Left ventricle myocardium superior (tissue), 1 donor: Measurements from ENCODE around the gene COLEC11. TPM values are rescaled to one million over a fixed set of nuclear protein-coding genes. Genes with fewer than 3 reads are reported as not detected.
"Not testable (repeated sequence)": the region's sequence is repeated elsewhere in the genome, so short reads cannot be mapped to it uniquely, and the experiment has no call there.

Experiments
- ATAC-seq: fragments of 200-7000 bp; cut with Tn5 transposase; one replicate; pipeline ENCODE4 v1.9.1; 2020; ENCODE audit warnings: mild to moderate bottlenecking, moderate library complexity
- DNase-seq: peaks from one replicate; pipeline ENCODE4 v3.0.0-alpha.2; 2020
- intact Hi-C: fragments of 100-400 bp; cut with micrococcal nuclease; formaldehyde crosslinking; loops from one replicate; pipeline ENCODE4 v1.11.0; 2022
- total RNA-seq: library from RNA; stranded (reverse); fragmentation: NEBNext Ultra II Directional; extraction: Animal tissue kit (Norgen Biotek cat#: 25700); gene quantifications from one replicate; pipeline ENCODE4 v1.2.1, GENCODE V29; 2021
- donor health status: DM: no; HTN: yes; CAD: no; lungs with severe emphysema.

The COLEC11 gene
- total RNA-seq, 1 donor from 2014 or later = 2.1 TPM

DNA sequence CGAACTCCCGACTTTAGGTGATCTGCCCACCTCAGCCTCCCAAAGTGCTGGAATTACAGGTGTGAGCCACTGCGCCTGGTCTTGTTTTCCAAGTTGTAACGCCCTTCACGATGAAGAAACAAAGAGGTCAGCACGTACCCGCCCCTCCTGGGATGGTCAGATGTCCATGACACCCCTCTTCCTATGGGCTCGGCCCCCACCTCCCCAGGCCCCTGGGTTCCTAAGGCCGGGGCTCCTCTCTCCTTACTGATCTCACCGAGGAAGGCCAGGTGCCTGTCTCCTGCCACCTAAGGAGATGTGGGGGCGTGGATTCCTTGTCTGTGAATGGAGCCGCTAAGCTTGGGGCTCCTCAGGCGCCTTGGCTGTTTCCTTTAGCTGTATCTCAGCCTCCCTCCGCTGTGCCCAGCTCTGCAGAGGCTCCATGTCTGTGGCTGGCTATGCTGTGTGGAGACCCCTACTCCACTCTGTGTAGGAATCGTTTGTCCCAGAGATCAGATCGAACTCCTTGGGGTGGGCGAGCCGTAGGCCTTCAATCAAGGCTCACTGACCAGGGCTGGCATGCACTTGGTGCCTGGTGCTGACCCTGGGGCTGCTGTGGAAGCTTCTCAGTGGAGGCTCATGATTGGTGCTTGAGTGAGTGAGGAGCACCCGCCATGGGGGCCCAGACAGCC, 8.8 kb downstream of the COLEC11 start:
- DNase-seq = no peak
- intact Hi-C loops = no loop called here
- ATAC-seq = no peak

DNA sequence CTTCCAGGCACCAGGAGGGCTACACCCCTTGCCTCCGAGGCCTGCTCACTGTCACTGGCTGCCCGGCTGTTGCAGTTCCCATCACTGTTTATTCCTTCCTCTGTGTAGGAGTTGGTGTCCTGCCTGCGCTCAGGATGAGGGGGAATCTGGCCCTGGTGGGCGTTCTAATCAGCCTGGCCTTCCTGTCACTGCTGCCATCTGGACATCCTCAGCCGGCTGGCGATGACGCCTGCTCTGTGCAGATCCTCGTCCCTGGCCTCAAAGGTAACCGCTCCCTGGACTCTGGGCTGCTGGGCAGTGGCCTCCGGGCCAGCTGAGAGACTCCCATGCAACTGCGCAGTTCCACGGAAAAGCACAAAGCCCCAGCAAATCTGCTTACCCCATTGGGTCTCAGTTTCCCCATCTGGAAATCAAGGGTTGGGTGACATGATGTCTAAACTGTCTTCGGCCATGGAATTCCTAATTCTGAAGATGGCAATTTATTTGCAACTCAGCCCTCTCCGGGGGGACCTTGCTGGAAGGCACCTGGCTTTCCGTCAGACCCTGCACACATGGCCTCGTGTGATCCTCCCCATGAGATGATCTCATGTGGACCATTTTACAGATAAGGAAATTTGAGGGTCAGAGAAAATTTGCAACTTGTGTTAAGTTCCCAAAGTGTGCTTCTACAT, 9.4 kb downstream of the COLEC11 start:
- DNase-seq (no peak), ATAC-seq (no peak)
- intact Hi-C loops = no loop called here

DNA sequence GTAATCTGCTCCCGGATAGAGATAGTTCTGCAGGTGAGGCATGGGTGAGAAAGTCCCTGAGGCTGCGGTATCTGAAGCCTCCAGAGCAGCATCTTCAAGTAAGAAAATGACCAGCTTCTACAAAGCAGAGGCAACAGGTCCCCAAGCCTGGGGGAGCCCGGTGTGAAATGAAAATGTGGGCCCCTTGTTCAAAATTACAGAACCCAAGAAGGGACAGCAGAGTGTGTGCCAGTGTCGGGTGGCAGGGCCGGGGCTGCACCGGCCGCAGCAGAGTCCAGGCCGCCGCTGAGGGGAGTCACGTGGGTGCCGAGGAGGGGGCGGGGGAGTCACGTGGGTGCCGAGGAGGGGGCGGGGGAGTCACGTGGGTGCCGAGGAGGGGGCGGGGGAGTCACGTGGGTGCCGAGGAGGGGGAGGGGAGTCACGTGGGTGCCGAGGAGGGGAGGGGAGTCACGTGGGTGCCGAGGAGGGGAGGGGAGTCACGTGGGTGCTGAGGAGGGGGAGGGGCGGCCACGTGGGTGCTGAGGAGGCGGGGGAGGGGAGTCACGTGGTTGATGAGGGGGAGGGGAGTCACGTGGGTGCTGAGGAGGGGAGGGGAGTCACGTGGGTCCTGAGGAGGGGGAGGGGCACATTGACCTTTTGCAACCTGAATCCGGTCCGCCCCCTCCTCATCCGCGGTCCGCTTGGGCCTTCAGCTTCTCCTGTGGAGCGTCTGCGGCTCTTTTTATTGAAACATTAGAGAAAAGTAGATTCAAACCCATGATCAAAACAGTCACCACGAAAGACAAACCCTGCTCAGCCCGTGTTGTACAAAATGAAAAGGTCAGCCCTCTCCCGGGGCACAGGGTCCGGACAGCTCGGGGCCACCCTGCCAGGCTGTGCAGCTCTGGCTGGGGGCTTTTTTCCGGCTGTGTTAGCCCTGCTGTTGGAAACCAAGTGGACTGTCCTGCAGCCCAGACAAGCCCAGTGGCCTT, 10.4 kb downstream of the COLEC11 start:
- ATAC-seq = no peak
- no peak for DNase-seq
- intact Hi-C loops = no loop called here

DNA sequence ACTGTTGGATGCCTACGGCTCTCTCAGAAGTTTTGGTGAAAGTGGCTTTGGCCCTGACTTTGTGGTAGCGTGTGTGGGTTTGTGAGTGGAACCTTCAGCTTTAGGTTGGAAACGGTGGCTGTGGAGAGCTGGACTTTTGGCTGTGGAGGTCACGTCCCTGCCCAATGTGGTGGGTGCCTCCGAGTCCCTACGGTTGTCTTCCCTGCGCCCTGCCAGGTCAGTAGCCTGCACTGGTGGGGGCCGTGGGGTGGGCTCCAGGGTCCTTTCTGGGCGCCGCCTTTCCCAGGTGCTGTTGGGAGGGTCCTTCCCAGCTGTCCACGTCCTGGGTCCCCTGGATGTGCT, 11.1 kb downstream of the COLEC11 start:
- DNase-seq = no peak
- intact Hi-C loops = no loop called here
- ATAC-seq = no peak

DNA sequence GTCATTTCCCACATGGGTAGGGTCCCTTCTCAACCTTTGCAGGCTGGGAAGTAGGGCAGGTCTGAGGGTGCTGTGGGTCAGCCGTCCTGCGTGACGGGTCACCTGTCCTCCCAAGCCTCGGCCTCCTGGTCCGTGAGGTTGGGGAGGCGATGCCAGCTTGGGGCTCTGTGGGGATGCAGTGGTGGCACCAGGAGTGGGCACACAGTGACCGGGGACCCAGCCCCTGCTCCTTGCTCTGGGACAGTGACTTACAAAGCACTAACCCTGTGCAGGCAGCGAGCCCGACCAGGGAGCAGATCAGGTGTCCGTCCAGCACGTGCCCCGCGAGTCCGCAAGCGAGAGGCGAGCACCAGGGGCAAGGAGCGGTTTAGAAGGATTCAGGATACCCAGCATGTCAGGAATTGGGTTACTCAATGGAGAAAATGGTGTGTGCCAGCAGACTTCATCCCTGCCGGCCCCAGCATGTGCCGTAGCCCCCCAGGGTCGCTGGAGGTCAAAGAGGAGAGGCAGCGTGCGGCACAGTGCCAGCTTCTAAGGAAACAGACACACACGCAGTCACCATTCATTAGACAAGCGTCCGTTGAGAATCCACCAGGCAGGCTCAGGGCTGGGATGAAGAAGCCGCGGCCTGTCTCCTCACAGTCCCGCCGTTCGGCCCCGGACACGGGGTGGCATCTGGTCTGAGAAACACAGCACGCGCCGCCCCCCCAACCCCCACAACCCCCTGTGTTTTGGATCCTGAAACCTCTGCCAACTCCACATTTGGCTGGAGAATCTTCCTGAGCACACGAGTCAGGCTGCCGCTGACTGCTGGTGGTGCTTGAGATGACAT, 11.7 kb downstream of the COLEC11 start:
- no peak for ATAC-seq
- intact Hi-C loops = no loop called here
- DNase-seq = no peak

DNA sequence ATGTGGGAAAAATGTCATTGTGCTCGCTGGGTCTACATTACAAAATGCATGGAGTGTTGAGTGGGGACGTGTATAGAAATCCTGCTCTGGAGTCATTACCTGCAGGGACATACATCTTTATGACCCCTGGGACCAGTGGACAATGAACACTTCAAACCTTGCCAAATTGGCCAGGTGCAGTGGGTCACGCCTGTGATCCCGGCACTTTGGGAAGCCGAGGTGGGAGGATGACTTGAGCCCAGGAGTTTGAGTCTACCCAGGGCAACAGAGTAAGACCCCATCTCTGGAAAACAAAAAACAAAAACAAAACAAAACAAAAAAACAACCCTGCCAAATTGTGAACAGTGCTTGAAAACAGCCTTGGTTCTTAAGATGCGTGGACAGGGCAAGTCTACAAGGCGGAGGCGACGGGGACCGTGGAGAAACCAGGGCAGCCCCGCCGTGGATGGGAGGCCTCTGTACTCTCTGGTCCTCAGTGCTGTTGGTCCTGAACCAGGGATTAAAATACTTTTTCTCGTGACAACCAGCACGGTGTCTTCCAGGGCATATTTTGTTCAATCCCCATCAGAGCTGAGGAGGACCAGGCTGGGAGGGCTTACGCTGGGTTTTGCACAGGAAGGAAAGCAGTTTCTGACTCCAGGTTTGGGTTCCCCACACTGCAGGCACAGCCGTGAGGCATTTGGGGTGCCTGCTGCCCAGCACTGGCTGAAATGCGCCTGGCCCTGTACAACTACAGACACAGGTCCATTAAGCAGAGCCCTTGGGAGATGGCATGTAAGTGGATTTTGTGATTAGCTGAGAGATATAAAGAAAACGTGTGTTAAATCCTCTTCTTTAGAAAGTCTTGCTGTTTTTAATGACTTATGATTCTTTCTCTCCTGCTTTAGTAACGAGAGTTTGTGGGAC, 13.7 kb downstream of the COLEC11 start:
- intact Hi-C loops = no loop called here
- DNase-seq = no peak
- ATAC-seq = no peak

DNA sequence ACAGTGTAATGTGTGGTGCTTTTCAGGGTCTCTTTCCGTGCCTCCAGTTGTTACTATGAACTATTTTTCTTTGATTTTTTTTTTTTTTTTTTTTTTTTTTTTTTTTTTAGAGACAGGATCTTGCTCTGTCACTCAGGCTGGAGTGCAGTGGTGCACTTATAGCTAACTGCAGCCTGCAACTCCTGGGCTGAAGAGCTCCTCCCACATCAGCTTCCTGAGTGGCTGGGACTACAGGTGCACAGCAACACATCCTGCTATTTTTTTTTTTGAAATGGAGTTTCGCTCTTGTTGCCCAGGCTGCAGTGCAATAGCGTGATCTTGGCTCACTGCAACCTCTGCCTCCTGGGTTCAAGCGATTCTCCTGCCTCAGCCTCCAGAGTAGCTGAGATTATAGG, 14.4 kb downstream of the COLEC11 start:
- intact Hi-C loops, DNase-seq, ATAC-seq: not testable (repeated sequence)

DNA sequence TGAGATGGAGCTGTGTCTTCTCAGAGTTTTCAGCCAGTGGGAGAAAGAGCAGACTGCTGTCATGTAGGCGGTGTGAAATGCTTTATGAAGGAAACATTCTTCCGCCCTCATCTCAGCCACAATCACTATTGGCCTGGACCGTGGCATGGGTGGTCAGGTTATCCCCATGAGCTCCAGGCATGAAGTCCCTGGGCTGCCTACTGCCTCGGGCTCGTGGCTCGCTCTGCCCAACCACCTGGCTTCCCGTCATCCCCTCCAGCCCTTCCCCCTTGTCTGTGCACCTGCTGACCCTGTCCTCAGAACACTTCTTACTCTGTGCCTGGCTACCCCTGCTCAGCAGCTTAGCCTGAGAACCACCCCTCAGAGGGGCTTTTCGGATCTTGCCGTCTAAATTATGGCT, 15.5 kb downstream of the COLEC11 start:
- DNase-seq (no peak), ATAC-seq (no peak)
- intact Hi-C loops = no loop called here

DNA sequence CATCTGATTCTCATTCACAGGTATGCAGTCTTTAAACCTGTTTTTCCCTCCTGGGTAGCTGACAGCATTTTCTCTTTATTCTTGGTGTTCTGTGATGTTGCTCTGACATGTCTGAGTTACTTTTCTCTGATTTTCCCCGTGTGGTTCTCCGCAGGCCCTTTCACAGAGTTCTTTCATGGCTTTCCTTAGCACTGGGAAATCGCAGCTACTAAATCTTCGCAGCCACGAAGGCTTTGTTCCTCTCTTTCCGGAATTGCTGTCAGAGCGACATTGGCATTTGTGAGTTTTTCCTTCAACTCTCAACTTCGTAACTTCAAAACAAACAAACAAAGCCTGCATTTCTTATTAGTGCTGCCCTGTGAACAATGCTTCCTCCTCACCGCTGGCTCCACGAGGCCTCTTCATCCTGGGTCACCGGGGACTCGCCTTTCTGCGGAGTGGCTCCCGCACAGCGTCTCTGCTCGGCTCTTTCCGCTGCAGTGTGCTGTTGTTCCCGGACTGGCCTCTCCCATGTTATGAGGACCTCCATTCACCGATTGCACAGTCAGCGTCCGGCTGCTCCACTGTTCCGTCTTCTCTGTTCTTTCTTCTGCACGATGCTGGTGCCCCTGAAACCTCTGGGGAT, 16.1 kb downstream of the COLEC11 start:
- ATAC-seq (no peak), DNase-seq (no peak)
- intact Hi-C loops = no loop called here

DNA sequence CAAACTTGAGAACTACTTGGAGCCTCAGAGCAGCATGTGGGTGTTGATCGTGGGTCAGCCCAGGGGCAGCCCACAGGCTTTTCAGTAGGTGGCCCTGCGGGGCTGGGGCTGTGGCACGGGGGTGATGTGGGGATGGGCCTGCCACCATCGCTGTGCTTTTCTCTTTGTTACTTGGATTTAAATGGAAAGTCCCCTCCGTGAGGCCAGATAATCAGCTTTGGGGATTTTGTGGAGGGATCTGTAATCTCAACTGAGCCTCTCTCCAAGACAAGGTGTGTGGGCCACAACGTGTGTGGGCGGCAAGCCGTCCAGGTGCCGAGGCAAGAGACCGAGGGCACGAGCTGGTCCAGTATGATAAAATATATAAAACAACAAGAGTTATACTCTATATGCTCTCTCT, 16.7 kb downstream of the COLEC11 start:
- DNase-seq = no peak
- intact Hi-C loops = no loop called here
- no peak for ATAC-seq

DNA sequence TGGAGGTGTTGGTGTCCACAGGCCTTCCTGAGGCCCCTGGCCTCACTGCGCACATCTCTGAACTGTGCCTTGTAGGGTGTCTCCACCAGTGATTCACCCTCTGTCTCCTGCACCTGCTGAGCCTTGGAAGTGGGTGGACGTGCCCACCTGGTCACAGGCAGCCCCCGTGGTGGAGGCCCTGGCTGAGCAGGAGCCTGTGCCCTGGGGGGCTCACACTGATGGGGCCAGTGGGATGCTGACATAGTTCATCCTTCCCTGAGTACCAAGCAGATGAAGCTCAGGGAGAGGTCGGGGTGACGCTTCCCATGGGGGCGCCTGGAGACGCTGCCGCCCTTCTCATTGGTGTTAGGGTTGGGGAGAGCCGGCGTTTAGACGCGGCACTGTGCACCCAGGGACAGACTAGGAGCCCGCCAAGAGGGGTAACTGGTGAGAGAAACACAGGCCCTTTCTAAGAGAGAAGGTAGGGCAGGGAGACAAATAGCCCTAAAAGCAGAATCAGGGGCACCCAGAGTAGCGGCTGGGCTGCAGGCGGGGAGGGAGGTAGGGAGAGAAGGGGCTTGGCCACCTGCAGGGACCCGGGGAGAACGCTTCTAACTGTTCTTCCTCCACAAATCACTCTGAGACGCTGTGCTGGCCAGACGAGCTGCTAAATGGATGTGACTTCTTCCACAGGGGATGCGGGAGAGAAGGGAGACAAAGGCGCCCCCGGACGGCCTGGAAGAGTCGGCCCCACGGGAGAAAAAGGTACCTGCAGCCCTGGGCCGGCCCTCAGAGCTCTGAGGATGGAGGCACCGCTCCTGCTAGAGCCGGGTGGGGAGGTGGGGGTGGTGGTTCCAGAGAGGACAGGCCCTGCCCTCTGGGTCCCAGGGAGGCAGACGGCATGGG, 18.0 kb downstream of the COLEC11 start:
- ATAC-seq = no peak
- no peak for DNase-seq
- intact Hi-C loops = no loop called here

DNA sequence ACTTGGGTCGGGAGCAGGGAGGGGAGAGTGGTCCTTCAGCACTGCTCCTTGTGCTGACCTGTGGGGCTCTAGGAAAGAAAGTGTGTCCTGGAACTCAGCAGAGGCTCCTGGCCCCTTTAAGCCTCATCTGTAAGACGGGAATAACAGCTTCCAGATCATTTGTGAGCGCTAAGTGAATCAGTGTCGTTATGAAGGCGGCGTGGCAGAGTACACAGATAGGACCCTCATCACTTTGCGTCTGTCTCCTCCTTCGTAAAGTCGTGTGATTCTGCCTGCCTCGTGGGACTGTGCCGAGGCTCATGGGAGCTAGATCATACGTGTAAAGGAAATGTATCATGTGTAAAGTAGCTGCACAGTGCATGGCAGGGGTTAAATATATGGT, 18.6 kb downstream of the COLEC11 start:
- no peak for DNase-seq
- intact Hi-C loops = no loop called here
- no peak for ATAC-seq

DNA sequence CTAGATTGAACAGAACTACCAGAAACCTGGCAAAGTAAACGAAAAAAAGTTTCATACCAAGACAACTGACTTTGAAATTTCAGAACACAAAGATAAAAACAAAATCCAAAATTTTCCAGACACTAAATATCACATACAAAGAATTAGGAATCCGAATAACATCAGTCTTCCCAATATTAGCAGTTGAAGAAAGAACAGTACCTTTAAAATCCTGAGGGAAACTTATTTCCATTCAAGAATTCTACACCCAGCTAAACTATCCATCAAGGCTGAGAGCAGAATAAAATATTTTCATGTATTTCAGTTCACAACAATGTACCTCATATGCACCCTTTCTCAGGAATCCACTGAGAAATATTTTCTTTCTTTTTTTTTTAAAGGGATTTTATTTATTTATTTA, 19.8 kb downstream of the COLEC11 start:
- intact Hi-C loops, ATAC-seq, DNase-seq: not testable (repeated sequence)

DNA sequence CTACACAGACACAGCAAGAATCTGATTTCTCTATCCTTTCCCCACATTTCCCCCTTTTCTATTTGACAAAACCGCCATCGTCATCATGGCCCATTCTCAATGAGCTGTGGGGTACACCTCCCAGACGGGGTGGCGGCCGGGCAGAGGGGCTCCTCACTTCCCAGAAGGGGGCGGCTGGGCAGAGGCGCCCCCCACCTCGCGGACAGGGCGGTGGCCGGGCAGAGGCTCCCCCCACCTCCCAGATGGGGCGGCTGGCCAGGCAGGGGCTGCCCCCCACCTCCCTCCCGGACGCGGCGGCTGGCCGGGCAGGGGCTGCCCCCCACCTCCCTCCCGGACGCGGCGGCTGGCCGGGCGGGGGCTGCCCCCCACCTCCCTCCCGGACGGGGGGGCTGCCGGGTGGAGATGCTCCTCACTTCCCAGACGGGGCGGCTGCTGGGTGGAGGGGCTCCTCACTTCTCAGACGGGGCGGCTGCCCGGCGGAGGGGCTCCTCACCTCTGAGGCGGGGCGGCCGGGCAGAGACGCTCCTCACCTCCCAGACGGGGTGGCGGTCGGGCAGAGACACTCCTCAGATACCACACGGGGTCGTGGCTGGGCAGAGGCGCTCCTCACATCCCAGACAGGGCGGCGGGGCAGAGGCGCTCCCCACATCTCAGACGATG, 20.8 kb downstream of the COLEC11 start:
- intact Hi-C loops, ATAC-seq, DNase-seq: not testable (repeated sequence)

DNA sequence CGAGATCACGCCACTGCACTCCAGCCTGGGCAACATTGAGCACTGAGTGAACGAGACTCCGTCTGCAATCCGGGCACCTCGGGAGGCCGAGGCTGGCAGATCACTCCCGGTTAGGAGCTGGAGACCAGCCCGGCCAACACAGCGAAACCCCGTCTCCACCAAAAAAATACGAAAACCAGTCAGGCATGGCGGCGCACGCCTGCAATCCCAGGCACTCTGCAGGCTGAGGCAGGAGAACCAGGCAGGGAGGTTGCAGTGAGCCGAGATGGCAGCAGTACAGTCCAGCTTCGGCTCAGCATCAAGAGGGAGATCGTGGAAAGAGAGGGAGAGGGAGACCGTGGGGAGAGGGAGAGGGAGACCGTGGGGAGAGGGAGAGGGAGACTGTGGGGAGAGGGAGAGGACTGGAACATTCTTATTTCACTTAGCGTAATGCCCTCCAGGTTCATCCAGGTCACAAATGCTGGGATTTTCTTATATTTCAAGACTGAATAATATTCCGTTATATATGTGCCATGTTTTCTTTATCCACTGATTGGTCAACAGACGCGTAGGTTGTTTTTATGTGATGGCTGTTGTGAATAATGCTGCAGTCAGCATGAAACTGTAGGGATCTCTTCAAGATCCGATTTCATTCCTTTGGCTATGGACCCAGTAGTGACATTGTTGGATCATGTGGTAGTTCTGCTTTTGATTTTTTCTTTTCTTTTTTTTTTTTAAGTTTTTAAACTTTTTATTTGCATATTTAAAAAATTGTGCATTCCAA, 21.7 kb downstream of the COLEC11 start:
- DNase-seq, ATAC-seq, intact Hi-C loops: not testable (repeated sequence)
